GM06990 (cell line): ENCODE results near the gene SLC6A17.

Source experiments
- DNase-seq: peaks from one replicate; pipeline ENCODE4 v3.0.0-alpha.2; 2011; ENCODE audit not compliant: insufficient read length; ENCODE audit errors: extremely low read depth
- H3K27me3 ChIP-seq: replicated peaks from 2 replicates; pipeline ENCODE4 v1.6.0; 2011; ENCODE audit warnings: low read length; ENCODE audit not compliant: control insufficient read depth, insufficient read depth
- H3K36me3 ChIP-seq: 2 replicates; pipeline ENCODE4 v1.5.1; 2011; ENCODE audit warnings: low read length; ENCODE audit not compliant: control insufficient read depth, insufficient read depth
- H3K4me3 ChIP-seq: replicated peaks from 2 replicates; pipeline ENCODE4 v1.5.1; 2011; ENCODE audit warnings: low read depth, mild to moderate bottlenecking, control low read depth, low read length
- TF ChIP-seq, protein P1 (sequence below): IDR thresholded peaks from 2 replicates; pipeline ENCODE4 v1.5.1; 2011; ENCODE audit warnings: low read length, control low read depth, mild to moderate bottlenecking, inconsistent platforms; ENCODE audit not compliant: insufficient read depth, poor library complexity, severe bottlenecking

Gene SLC6A17

DNA sequence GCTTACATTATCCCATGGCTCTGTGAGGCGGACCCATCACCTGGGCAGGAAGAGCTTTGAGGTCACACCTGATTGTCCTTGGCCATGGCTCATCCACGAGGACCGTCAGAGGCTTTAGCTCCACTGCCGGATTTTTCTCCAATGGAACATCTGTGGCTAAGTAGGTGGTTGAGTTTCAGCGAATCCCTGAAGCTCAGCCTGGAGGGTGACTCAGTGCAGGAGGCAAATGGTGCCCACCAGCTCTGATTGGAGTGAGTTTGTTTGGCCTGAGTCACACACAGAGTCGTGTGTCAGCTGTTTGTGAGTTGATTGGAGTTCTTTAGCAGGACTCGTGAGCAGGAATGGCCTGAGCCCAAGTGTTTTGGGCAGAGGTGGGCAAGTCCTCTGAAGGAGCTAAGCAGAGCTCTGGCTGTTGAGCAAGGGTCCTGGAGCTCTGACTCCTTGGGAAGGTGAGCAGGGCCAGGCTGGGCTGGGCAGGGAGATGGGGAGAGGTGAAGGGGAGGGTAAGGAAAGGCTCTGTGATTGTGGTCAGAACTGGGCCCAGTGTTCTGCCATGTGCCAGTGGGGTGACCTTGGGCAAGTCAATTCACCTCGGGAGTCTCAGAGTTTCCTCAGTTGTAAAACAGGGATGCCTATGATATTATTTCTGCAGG is 2.0 kb downstream of the SLC6A17 start:
- Histone ChIP-seq H3K27me3 (peaks cover 4% of the 10 kb centered on the region), H3K36me3 (no peaks in the 10 kb centered on the region), H3K4me3 (no peak overlapping the region)
- DNase-seq = no peak
- TF ChIP-seq, protein P1, sequence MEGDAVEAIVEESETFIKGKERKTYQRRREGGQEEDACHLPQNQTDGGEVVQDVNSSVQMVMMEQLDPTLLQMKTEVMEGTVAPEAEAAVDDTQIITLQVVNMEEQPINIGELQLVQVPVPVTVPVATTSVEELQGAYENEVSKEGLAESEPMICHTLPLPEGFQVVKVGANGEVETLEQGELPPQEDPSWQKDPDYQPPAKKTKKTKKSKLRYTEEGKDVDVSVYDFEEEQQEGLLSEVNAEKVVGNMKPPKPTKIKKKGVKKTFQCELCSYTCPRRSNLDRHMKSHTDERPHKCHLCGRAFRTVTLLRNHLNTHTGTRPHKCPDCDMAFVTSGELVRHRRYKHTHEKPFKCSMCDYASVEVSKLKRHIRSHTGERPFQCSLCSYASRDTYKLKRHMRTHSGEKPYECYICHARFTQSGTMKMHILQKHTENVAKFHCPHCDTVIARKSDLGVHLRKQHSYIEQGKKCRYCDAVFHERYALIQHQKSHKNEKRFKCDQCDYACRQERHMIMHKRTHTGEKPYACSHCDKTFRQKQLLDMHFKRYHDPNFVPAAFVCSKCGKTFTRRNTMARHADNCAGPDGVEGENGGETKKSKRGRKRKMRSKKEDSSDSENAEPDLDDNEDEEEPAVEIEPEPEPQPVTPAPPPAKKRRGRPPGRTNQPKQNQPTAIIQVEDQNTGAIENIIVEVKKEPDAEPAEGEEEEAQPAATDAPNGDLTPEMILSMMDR = no peak

DNA sequence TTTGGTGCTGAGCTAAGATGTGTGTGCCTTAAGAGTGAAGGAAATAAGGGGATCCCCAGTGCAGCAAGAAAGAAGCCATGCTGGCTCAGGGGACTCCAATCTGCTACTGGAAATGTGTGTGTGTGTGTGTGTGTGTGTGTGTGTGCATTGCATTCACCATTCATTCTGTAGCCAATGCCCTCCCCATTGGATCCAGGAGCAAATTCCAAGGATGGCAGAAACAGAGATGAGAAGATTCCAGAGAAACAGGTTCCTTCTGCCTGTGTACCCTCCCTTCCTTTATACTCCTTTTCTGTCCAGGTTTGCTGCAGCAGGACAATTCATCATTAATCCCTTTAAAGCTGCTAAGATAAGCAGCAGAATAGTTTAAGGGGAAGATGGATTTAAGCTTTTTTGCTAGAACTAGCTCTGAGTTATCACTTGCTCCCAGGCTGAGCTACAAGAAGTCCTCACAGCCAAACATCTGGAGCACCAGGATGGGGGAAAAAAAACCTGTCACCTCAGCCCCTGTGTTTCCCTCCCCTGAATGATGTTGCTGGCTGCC is 3.2 kb downstream of the SLC6A17 start:
- TF ChIP-seq, protein P1 = no peak
- no peak for DNase-seq
- Histone ChIP-seq H3K36me3 (no peaks in the 10 kb centered on the region), H3K27me3 (peaks cover 4% of the 10 kb centered on the region), H3K4me3 (no peak overlapping the region)

DNA sequence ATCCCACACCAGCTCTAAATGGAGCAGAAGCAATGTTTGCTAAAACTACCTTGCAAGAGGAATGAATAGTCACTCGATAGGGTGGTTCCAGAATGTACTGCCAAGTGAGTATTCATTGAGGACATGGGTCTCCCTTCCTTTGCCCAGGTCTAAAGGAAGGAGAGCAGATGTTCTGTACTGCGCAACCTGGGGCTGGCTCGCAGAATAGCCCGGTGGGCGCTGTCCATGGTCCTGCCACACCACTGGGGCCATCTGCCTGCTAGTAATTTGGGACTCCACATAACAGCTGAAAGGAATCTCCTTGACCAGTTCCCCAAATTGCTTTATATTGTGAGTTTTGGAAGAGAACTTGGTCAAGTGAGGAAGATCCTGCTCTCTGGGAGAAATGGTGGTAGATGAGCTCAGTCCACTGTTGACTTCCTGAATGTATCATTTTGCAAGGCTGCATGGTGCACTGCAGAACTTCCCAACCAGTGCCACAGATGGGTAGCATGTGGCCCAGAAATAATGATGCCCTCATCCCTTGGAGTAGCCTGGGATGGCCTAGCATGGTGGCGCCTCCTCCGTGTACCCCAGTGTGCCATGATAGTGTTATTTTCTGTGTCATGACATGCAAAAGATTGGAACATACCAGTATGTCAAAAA is 5.7 kb downstream of the SLC6A17 start:
- TF ChIP-seq, protein P1 = no peak
- peak; percentile 32 for DNase-seq
- peaks cover 2% of the 10 kb centered on the region; the same call in 1 of the 2 replicates for H3K27me3 ChIP-seq
- no peaks in the 10 kb centered on the region for H3K36me3 ChIP-seq
- H3K4me3 ChIP-seq = no peak overlapping the region

DNA sequence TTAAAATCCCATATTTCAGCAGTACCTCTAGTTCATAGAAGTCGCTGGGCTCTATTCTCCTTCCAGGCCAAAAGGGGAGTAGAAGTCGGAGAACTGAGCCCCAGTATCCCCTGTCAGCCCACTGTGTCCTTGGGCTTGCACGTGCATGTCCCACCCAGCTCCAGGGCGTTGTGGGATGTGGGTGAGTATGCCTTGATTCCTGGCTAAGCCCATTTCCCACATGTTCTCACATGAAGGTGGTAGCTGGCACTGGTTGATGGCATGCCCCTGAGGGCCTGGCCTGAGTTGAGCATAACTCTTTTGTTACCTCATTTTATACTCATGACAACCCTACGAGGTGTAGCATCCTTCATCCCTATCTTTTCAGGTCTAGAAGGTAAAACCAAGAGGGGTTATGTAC is 8.0 kb downstream of the SLC6A17 start:
- no peak overlapping the region for H3K4me3 ChIP-seq
- no peaks in the 10 kb centered on the region; the same call in 1 of the 2 replicates for H3K27me3 ChIP-seq
- no peak for DNase-seq
- H3K36me3 ChIP-seq = no peaks in the 10 kb centered on the region
- TF ChIP-seq, protein P1 = no peak

DNA sequence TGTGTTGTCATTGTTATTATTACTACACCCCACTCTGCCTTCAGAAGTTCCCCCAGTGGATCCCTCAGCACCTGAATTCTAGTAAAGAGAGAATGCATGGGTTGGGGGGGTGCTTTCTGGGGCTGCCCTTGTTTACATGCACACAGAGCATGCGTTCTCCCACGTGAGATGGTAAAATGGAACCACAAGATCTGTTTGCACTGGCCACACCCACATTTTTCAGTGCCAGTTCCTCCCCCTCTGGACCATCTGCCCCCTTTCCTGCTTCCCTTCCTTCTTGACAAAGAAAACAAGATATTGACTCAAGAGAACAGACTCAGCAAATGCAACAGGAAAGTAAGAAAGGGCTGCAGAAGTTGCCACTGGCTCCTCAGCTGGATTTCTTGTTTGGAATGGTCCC is 8.9 kb downstream of the SLC6A17 start:
- Histone ChIP-seq H3K27me3 (peaks cover 2% of the 10 kb centered on the region; the same call in 1 of the 2 replicates), H3K4me3 (no peak overlapping the region), H3K36me3 (no peaks in the 10 kb centered on the region)
- TF ChIP-seq, protein P1 = no peak
- DNase-seq = no peak
